Medulla oblongata (tissue), 1 donor: ENCODE measurements around the gene HMGN4.
"Not testable (repeated sequence)": the region's sequence is repeated elsewhere in the genome, so short reads cannot be mapped to it uniquely, and the experiment has no call there.

Experiments
- DNase-seq: peaks from one replicate; pipeline ENCODE4 v3.0.0-alpha.2; 2015; ENCODE audit errors: extremely low spot score

HMGN4 gene

GRCh38 chr6:26537846-26538571 is at the start of gene HMGN4:
TSS of gene HMGN4 (plus strand) at chr6:26538366. CDS start at chr6:26545207, 6,841 bp downstream.
- DNase-seq, result peak; percentile 98

DNA sequence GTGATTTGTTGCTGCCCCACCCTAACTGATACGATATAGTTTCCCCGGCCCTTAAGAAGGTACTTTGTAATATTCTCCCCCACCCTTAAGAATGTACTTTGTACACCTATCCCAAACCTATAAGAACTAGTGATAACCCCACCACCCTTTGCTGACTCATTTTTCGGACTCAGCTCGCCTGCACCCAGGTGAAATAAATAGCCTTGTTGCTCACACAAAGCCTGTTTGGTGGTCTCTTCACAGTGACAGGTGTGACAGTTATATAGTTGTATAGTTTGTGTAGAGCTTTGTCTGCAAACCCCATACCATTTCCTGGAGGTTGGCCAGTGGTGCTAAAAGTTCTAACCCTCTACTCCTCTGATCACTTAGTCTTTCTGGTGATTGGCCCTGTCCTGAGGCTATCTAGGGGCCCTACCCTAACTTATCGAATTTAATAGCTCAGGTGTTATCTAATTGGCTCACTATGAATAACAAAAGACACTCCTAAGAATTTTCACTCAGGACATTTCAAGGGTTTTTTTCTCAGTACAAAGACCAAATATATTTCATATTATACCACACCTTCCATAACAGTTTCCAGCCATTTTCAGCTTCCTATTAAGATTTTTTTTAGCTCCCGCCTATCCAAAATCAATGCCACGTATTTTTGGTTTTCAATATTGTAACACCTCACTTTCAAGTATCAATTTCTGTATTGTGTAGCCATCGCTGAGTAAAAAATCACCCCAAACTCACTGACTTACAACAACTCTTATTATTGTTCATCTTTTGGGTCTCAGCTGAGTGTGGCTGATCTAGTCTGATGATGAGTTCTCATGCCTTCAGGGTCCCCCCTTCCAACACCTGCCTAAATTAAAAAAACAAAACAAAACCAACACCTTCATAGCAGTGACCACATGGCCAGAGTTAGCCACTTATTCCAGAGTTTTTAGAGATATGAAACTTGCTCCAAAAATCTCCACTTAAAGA is 47.9 kb upstream of the HMGN4 start:
- no peak for DNase-seq

GRCh38 chr6:26491604-26492003 is 46.6 kb upstream of the HMGN4 start:
- DNase-seq, result no peak

DNA sequence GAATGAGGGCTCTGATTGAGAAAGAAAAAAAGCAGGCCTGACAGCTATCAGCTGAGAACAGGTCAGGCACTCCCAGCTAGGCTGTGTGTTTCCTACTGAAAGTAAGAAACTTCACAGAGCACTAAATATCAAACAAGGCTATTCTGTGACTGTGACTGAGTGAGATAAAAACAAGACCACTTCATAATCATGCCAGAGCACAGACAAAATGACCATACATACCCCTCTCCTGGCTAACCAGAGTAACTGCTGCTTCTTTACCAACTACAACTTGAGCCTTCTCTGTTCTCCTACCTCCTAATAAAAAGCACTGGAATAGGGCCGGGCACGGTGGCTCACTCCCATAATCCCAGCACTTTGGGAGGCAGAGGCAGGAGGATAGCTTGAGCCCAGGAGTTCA is 44.9 kb upstream of the HMGN4 start:
- no peak for DNase-seq

DNA sequence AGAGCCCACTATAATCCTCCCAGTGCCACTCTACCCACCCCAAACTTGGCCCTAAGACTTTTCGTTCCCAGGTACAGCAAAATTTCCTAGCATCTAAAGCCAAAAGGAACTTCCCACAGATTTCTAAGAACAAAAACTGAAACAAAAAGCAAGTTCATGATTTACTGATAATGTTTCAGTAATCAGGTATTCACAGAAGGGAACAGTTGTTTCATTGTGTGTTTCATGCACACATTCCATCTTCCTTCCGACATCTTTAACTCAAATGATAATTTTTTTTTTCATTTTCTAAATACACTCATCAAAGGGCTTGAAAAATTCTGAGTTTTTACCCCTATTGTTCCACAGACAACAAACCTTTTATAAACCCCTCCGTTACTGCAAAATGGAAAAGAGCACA is 44.0 kb upstream of the HMGN4 start:
- no peak for DNase-seq

DNA sequence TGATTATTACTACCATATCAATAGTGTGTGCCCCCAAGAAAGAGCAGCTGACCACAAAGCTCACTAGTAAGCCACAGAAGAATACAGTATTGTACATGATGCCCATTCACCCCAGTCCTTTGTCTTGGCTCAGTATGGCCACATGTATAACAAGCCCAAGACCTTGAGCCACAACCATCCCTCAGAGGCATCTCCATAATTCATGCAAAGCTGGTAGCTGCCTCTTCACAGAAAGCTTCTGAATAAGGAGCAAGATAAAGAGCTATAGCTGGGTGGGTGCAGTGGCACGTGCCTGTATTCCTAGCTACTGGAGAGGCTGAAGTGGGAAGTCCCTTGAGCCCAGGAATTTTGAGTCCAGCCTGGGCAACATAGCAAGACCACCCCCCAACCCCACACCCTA is 42.9 kb upstream of the HMGN4 start:
- no peak for DNase-seq

GRCh38 chr6:26497610-26498009 is 40.6 kb upstream of the HMGN4 start:
- DNase-seq, result no peak

DNA sequence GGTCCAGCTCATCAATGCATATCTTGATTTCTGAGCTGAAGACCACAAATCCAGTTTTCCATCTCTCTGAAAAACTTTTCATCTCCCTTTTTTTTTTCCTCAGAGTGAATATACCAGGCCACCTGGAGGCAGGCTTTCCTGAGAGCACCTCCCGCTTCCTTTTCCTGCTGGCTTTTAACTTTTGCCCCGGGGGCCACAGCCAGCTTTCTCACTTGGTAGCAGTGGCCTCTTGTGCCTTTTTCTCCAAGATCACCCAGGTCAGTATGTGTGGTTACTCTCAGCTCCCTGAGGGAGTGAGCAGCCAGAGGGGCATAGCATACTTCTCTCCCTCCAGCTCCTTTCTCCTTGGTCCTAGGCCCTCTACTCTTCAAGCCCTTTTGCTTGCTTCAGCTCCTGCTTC is 38.1 kb upstream of the HMGN4 start, which contains the start of gene BTN1A1:
Gene BTN1A1, plus strand, starts transcription at position 202 of the 400 bp plus-strand sequence. CDS start 984 bp downstream, outside the sequence.
- no peak for DNase-seq

DNA sequence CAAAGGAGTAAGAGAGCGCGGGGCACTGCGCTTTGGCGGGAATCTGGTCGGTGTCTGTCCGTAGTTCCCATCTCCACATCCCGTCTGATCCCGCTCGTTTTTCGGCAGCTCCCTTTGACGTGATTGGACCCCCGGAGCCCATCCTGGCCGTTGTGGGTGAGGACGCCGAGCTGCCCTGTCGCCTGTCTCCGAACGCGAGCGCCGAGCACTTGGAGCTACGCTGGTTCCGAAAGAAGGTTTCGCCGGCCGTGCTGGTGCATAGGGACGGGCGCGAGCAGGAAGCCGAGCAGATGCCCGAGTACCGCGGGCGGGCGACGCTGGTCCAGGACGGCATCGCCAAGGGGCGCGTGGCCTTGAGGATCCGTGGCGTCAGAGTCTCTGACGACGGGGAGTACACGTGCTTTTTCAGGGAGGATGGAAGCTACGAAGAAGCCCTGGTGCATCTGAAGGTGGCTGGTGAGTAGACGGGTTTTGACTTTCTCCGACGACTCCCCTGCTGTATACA is 36.6 kb upstream of the HMGN4 start:
- DNase-seq, result peak; percentile 11

- no peak for DNase-seq
Observed at GRCh38 chr6:26502165-26502564, 36.0 kb upstream of the HMGN4 start.

- no peak for DNase-seq
Observed at GRCh38 chr6:26502626-26503025, 35.5 kb upstream of the HMGN4 start.

DNA sequence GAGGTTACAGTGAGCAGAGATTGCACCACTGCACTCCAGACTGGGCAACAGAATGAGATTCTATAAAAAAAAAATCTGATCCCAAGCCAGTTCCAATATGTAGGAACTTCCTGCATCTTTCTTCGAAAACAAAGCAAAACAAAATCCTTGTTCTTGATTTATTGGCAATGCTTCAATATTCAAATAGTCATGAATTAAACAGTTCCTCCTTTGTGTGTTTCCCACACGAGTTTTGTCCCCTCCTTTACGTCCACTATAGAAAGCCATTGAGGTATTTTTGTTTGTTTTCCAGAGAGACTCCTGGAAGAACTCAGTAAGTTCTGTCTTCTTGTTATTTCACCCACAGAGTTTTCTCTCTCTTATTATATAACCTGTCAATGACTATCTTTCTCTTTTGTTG is 30.5 kb upstream of the HMGN4 start:
- peak; percentile 30 for DNase-seq

DNA sequence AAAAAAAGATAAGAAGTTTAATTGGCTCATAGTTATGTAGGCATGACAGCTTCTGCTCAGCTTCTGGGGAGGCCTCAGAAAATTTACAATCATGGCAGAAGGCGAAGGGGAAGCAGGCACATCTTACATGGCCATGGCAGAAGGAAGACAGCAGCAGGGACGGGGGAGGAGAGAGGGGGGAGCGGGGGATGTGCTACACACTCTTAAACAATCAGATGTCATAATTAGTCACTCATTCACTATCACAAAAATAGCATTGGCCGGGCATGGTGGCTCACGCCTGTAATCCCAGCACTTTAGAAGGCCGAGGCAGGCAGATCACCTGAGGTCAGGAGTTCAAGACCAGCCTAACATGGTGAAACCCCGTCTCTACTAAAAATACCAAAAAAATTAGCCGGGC is 27.1 kb upstream of the HMGN4 start:
- DNase-seq, result not testable (repeated sequence)

GRCh38 chr6:26514984-26515383 is 23.2 kb upstream of the HMGN4 start:
- no peak for DNase-seq

DNA sequence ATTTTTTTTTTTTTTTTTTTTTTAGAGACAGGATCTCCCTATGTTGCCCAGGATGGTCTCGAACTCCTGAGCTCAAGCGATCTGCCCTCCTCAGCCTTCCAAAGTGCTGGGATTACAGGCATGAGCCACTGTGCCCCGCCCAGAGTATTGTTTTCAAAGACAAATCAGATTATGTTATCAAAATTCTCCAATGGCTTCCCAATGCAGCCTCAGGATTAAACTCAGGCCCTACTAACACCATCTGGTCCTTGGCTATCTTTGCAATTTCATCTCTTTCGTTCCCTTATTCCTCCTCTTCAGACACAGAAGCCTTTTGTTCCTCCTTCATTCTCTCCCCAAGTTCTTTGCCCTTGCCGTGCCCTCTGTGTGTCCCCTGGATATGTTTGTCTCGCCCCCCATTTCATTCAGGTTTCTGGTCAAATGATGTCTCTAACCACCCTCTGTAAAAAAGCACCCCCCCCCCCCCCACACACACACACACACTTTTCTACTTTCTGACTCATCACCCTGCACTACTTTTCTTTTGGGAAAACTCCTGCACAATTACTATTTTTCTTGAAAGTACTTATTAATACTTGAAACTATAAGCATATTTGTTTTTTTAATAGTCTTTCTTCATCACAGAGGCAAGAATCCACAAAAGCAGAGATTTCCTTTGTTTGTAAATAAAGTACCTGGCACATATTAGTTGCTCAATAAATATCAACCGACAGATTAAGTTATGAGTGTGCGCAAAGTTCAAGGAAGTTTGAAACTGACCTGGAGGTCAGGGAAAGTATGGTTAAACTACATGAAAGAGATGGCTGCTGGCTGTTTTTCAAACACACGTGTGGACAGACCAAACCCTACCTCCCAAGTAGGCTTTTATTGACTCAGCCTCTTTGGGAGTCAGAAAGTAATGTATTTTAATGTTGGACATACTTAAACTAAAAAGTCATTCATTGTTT is 21.4 kb upstream of the HMGN4 start:
- DNase-seq, result no peak

DNA sequence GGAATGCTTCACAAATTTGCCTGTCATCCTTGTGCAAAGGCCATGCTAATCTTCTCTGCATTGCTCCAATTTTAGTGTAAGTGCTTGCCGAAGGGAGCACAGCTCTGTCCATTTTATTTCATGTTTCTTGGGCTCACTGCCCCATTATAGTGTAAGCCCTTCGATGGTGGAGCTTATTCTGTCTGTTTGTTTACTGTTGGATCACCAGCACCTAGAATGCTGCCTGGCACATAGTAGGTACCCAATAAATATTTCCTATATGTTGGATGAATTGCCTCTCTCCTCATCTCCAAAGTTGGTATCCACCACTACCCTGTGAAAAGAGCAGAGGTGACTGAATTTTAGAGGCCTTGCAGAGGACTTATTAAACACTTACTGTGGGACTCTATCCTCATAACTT is 18.8 kb upstream of the HMGN4 start:
- no peak for DNase-seq

GRCh38 chr6:26520237-26520849 is 17.8 kb upstream of the HMGN4 start:
- peak; percentile 83 for DNase-seq

DNA sequence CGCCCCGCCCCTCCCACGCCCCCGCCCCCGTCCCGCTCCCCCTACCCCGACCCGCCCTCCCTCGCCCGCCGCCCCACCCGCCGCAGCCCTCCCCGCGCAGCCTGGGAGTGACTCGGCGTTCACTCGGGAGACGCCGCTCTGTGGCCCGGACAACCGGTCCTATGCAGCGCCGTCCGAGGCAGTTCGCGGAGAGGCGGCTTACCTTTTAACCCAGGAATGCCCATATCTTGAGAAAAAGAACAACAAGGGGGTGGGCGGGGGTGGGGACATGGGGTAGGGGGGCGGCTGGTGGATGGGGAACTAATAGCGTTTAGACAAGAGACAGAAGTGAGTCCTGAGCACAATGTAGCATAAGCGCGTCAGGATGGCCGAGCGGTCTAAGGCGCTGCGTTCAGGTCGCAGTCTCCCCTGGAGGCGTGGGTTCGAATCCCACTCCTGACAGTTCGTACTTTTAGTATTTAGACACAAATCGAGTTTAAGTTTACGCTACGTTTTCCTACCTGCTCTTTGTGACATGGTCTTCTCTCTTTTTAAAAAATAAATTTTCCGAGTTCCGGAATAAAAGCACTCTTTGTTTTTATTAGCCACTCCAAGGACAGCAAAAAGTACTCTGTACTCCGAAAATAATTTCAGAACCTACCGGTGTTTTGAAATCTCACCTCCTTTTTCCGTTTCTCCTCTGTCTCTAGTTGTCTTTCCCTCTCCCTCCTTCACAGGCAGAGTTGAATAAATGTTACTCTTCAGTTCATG is 17.1 kb upstream of the HMGN4 start:
- DNase-seq, result peak; percentile 94

DNA sequence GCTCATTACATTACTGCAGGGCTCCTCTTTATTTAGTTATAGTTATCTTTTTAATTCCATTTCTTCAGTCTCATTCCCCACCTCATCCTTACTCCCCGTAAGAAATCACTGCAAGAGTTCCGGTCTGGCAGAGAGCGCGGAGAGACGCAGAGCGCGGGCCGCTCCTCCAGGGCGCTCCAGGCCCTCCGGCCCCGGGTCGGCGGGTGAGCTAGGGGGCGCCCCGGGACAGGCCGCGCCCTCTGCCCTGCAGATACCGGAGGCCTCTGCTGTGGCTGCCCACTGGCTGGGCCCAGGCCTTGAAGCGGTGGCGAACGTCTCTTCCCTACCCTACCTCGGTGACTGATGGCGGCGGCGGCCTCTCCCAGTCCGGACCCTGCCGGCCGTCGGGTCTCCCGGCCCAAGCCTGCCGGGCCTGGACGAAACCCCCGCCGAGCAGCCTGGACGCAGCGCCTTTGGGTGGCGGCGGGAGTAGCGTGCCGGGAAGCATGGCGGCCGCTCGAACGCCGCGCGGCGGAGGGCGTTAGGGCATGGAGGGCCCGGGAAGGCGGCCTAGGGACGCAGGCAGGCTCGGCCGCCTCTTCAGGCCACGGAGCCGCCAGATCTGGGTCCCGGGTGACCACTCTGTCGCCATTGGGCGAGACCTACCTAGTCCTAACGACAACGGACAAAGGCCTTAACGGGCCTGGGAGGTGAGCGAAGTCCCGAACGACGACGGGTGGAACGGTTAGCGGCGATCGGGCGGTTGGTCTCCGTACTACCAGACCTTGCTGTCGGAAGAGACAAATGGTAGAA is 16.4 kb upstream of the HMGN4 start:
- peak; percentile 76 for DNase-seq
